Measurements from ENCODE around the gene TEP1.

The TEP1 gene

DNA sequence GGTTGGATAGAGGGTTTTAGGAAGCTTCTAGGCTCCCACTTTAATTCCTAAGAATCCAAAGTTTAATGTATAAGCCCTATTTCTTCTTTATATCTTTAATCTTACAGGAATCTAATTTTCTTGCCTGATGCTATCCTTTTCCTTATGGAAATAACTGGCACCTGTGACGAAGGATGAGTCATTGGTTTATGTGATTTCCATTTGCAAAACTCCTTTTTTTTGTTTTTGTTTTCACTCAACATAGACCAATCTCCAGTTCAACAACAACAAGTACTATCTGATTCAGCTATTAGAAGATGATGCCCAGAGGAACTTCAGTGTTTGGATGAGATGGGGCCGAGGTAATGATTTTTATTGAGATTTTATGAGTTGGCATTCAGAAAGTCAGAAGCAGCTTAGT is 63.0 kb downstream of the TEP1 start:
- H3K27ac ChIP-seq (replicated peaks), result no peak overlapping the region
- H3K4me3 ChIP-seq (replicated peaks; ENCODE audit: insufficient read depth, low read length), result no peak overlapping the region
- TF ChIP-seq POLR2AphosphoS5 (IDR thresholded peaks at IDR 0.05; ENCODE audit: low read depth), result no peak
- TF ChIP-seq GABPA (IDR thresholded peaks at IDR 0.05; ENCODE audit: low read depth), result no peak
- TF ChIP-seq, protein P1, sequence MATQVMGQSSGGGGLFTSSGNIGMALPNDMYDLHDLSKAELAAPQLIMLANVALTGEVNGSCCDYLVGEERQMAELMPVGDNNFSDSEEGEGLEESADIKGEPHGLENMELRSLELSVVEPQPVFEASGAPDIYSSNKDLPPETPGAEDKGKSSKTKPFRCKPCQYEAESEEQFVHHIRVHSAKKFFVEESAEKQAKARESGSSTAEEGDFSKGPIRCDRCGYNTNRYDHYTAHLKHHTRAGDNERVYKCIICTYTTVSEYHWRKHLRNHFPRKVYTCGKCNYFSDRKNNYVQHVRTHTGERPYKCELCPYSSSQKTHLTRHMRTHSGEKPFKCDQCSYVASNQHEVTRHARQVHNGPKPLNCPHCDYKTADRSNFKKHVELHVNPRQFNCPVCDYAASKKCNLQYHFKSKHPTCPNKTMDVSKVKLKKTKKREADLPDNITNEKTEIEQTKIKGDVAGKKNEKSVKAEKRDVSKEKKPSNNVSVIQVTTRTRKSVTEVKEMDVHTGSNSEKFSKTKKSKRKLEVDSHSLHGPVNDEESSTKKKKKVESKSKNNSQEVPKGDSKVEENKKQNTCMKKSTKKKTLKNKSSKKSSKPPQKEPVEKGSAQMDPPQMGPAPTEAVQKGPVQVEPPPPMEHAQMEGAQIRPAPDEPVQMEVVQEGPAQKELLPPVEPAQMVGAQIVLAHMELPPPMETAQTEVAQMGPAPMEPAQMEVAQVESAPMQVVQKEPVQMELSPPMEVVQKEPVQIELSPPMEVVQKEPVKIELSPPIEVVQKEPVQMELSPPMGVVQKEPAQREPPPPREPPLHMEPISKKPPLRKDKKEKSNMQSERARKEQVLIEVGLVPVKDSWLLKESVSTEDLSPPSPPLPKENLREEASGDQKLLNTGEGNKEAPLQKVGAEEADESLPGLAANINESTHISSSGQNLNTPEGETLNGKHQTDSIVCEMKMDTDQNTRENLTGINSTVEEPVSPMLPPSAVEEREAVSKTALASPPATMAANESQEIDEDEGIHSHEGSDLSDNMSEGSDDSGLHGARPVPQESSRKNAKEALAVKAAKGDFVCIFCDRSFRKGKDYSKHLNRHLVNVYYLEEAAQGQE (IDR thresholded peaks at IDR 0.05; ENCODE audit: insufficient replicate concordance, low read depth), result no peak
- no peak for TF ChIP-seq SPI1 (IDR thresholded peaks at IDR 0.05; ENCODE audit: borderline replicate concordance, low read depth)
- TF ChIP-seq, protein P2, sequence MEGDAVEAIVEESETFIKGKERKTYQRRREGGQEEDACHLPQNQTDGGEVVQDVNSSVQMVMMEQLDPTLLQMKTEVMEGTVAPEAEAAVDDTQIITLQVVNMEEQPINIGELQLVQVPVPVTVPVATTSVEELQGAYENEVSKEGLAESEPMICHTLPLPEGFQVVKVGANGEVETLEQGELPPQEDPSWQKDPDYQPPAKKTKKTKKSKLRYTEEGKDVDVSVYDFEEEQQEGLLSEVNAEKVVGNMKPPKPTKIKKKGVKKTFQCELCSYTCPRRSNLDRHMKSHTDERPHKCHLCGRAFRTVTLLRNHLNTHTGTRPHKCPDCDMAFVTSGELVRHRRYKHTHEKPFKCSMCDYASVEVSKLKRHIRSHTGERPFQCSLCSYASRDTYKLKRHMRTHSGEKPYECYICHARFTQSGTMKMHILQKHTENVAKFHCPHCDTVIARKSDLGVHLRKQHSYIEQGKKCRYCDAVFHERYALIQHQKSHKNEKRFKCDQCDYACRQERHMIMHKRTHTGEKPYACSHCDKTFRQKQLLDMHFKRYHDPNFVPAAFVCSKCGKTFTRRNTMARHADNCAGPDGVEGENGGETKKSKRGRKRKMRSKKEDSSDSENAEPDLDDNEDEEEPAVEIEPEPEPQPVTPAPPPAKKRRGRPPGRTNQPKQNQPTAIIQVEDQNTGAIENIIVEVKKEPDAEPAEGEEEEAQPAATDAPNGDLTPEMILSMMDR (IDR thresholded peaks at IDR 0.05; ENCODE audit: insufficient read depth, low read length), result no peak
- no peak for DNase-seq (ENCODE audit: low read depth in 1 of 2, low spot score in 1 of 2)
- H3K27me3 ChIP-seq (ENCODE audit: insufficient read depth, poor library complexity, severe bottlenecking), result no peaks in the 10 kb centered on the region

DNA sequence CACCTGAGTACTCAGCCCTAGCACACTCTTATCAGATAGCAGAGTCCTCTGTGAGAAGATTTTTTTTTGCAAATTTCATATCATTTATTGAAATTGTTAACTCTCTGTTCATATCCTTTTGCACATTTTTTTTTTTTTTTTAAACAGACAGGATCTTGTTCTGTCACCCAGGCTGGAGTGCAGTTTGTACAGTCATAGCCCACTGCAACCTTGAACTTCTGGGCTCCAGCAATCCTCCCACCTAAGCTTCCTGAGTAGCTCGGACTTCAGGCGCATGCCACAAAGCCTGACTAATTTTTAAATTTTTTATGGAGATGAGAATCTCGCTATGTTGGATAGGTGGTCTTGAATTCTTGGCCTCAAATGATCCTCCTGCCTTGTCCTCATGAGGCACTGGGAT is 65.6 kb downstream of the TEP1 start:
- DNase-seq (ENCODE audit: low read depth in 1 of 2, low spot score in 1 of 2), result no peak
- Histone ChIP-seq H3K27me3 (ENCODE audit: insufficient read depth, poor library complexity, severe bottlenecking) (no peaks in the 10 kb centered on the region), H3K4me3 (replicated peaks; ENCODE audit: insufficient read depth, low read length) (no peak overlapping the region), H3K27ac (replicated peaks) (no peak overlapping the region)
- no peak for TF ChIP-seq GABPA (IDR thresholded peaks at IDR 0.05; ENCODE audit: low read depth)
- TF ChIP-seq, protein P2 (IDR thresholded peaks at IDR 0.05; ENCODE audit: insufficient read depth, low read length), result no peak
- no peak for TF ChIP-seq SPI1 (IDR thresholded peaks at IDR 0.05; ENCODE audit: borderline replicate concordance, low read depth)
- TF ChIP-seq, protein P1 (IDR thresholded peaks at IDR 0.05; ENCODE audit: insufficient replicate concordance, low read depth), result no peak
- TF ChIP-seq POLR2AphosphoS5 (IDR thresholded peaks at IDR 0.05; ENCODE audit: low read depth), result no peak

DNA sequence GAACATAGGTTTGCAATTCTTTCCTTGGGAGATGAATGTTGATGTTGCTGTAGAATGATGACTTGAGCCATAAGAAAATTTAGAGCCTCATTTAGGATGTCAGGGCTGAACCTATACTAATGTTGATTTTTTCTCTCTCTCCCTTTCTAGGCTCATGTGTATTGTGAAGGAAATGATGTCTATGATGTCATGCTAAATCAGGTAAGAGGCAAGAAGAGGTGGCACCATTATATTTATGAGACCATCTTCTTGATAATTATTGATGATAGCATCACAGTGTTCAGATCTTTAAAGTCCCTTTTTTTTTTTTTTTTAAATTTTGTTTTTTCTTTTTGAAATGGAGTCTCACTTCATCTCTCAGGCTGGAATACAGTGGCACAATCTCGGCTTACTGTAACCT is 66.6 kb downstream of the TEP1 start:
- no peak for TF ChIP-seq POLR2AphosphoS5 (IDR thresholded peaks at IDR 0.05; ENCODE audit: low read depth)
- TF ChIP-seq, protein P1 (IDR thresholded peaks at IDR 0.05; ENCODE audit: insufficient replicate concordance, low read depth), result no peak
- no peak for TF ChIP-seq GABPA (IDR thresholded peaks at IDR 0.05; ENCODE audit: low read depth)
- no peak for TF ChIP-seq SPI1 (IDR thresholded peaks at IDR 0.05; ENCODE audit: borderline replicate concordance, low read depth)
- TF ChIP-seq, protein P2 (IDR thresholded peaks at IDR 0.05; ENCODE audit: insufficient read depth, low read length), result no peak

More for the DNA sequence above, 66.6 kb downstream of the TEP1 start:
- no peak for DNase-seq (ENCODE audit: low read depth in 1 of 2, low spot score in 1 of 2)
- H3K27ac ChIP-seq (replicated peaks), result no peak overlapping the region
- H3K4me3 ChIP-seq (replicated peaks; ENCODE audit: insufficient read depth, low read length), result no peak overlapping the region
- H3K27me3 ChIP-seq (ENCODE audit: insufficient read depth, poor library complexity, severe bottlenecking), result no peaks in the 10 kb centered on the region

Data from HL-60 (cell line).